ENCODE data around the gene EEF1AKMT1. TPM values are rescaled to one million over a fixed set of nuclear protein-coding genes. Genes with fewer than 3 reads are reported as not detected.

The EEF1AKMT1 gene, protein sequence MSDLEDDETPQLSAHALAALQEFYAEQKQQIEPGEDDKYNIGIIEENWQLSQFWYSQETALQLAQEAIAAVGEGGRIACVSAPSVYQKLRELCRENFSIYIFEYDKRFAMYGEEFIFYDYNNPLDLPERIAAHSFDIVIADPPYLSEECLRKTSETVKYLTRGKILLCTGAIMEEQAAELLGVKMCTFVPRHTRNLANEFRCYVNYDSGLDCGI
- total RNA-seq = 7.6 and 9.8 TPM in 2 replicates
- 17.7 and 18.0 TPM in 2 replicates for polyA plus RNA-seq
- 14.3 and 15.0 TPM in 2 replicates for polyA plus RNA-seq (2012)
- 1.5 TPM in 2 replicates for polyA minus RNA-seq (ENCODE audit: low replicate concordance)

DNA sequence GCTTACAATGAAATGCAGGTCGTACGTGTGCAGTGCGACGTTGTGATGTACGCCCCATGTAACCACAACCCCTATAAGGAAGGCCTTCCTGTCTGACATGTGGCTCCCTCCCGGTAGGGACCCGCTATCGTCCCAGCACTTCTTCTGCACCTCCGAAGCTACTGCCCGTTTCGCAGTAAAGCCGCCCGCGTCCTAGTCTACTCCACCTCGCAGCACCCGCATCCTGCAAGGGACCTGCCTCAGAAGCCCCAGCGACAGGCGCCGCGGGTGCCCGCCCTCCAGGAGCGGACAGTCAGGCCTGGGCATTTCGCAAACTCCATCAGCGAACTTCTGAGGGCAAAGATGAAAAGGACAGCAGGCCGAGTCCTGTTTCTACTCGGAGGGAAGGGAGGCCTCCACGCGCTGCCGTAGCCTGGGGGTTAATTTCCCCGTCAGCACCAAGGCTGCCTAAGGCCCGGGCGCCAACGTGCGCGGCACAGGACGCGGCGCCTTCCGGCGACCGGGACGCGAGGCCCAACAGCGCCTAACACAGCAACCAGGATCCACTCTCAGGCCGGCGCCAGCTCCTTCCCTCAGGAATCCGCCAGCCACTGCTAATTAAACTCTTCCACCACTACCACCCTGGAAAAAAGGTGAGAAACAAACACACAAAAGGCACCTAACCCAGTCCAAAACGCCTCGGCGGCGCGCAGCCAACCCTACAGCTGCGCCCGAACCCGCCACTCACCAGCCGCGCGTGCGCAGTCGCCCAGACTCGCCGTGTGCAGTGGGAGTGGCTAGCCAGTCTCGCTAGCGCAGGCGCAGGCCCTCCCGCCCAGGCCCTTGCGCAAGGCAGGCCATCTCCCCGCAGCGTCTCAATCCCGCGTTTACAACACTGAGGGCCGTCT lies at the start of gene EEF1AKMT1:
Gene EEF1AKMT1 (minus strand): TSS at position 768 of the 887 bp plus-strand sequence. CDS start 16,363 bp downstream, outside the sequence.
- no peaks in the 10 kb centered on the region for H3K27me3 ChIP-seq (ENCODE audit: control insufficient read depth, insufficient read depth, low read length)
- H3K79me2 ChIP-seq (ENCODE audit: control insufficient read depth, insufficient read depth, low read length) = peaks cover 6% of the 10 kb centered on the region
- DNase-seq (ENCODE audit: low read depth in 2 of 2) = peak; percentile 88 to 94
- no peaks in the 10 kb centered on the region for H4K20me1 ChIP-seq (ENCODE audit: control insufficient read depth, extremely low read depth, insufficient read depth, low read length)
- no peaks in the 10 kb centered on the region for H3K4me1 ChIP-seq (ENCODE audit: control insufficient read depth, extremely low read depth, insufficient read depth, low read length)
- TF ChIP-seq, protein P1, sequence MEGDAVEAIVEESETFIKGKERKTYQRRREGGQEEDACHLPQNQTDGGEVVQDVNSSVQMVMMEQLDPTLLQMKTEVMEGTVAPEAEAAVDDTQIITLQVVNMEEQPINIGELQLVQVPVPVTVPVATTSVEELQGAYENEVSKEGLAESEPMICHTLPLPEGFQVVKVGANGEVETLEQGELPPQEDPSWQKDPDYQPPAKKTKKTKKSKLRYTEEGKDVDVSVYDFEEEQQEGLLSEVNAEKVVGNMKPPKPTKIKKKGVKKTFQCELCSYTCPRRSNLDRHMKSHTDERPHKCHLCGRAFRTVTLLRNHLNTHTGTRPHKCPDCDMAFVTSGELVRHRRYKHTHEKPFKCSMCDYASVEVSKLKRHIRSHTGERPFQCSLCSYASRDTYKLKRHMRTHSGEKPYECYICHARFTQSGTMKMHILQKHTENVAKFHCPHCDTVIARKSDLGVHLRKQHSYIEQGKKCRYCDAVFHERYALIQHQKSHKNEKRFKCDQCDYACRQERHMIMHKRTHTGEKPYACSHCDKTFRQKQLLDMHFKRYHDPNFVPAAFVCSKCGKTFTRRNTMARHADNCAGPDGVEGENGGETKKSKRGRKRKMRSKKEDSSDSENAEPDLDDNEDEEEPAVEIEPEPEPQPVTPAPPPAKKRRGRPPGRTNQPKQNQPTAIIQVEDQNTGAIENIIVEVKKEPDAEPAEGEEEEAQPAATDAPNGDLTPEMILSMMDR (conservative IDR thresholded peaks at IDR 0.05 in 1 of 2, IDR thresholded peaks at IDR 0.05 in 1 of 2; ENCODE audit: low read depth in 1 of 2, low read length in 2 of 2) = no peak
- TF ChIP-seq EZH2 (IDR thresholded peaks at IDR 0.05; ENCODE audit: low read length, missing control alignments) = no peak
- peak within 1 kb of the TSS; percentile 57 to 71 (median 66) for H3K4me3 ChIP-seq (replicated peaks in 1 of 4; ENCODE audit: control extremely low read depth in 1 of 4, insufficient read depth in 1 of 4, low read depth in 3 of 4, low read length in 4 of 4)
- peak within 1 kb of the TSS; percentile 92 for H3K27ac ChIP-seq (ENCODE audit: insufficient read depth, low read length)
- H3K4me2 ChIP-seq (ENCODE audit: extremely low read depth, insufficient read depth, low read length) = peak within 1 kb of the TSS; percentile 88
- no peaks in the 10 kb centered on the region for H3K9me3 ChIP-seq (ENCODE audit: control insufficient read depth, insufficient read depth, low read depth, low read length)
- no peaks in the 10 kb centered on the region for H3K36me3 ChIP-seq (ENCODE audit: control insufficient read depth, insufficient read depth, low read length)
- H2AFZ ChIP-seq (ENCODE audit: low read length) = peak within 1 kb of the TSS; percentile 84
- peak within 1 kb of the TSS; percentile 93 for H3K9ac ChIP-seq (ENCODE audit: insufficient read depth, low read length)

DNA sequence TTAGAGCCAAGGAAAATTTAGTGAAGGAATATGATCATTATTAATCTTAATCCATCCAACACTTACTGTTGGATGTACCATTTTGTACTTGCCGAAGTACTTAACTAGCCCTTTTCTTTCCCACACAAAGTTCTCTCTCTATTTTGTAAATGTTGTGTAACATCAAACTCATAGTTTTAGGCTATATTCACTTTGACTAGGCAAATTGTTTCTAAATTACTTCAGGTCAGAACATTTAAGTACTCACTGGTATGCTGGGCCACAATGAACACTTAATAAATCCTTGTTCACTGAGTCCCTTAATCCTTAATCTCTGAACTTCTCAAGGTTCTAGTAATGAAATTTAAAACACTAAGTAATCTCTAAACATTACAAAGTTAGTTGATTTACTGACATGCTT lies 49.3 kb upstream of the EEF1AKMT1 start:
- no peak overlapping the region for H3K4me2 ChIP-seq (ENCODE audit: extremely low read depth, insufficient read depth, low read length)
- DNase-seq (ENCODE audit: low read depth in 2 of 2) = peak in 1 of 2 donors; percentile 20
- no peak overlapping the region for H2AFZ ChIP-seq (ENCODE audit: low read length)
- no peaks in the 10 kb centered on the region for H4K20me1 ChIP-seq (ENCODE audit: control insufficient read depth, extremely low read depth, insufficient read depth, low read length)
- H3K27ac ChIP-seq (ENCODE audit: insufficient read depth, low read length) = no peak overlapping the region
- no peak overlapping the region for H3K9ac ChIP-seq (ENCODE audit: insufficient read depth, low read length)
- no peaks in the 10 kb centered on the region for H3K27me3 ChIP-seq (ENCODE audit: control insufficient read depth, insufficient read depth, low read length)
- H3K79me2 ChIP-seq (ENCODE audit: control insufficient read depth, insufficient read depth, low read length) = no peaks in the 10 kb centered on the region
- H3K4me1 ChIP-seq (ENCODE audit: control insufficient read depth, extremely low read depth, insufficient read depth, low read length) = peaks cover 4% of the 10 kb centered on the region
- no peak overlapping the region for H3K4me3 ChIP-seq (replicated peaks in 1 of 4; ENCODE audit: control extremely low read depth in 1 of 4, insufficient read depth in 1 of 4, low read depth in 3 of 4, low read length in 4 of 4)
- H3K36me3 ChIP-seq (ENCODE audit: control insufficient read depth, insufficient read depth, low read length) = no peaks in the 10 kb centered on the region
- TF ChIP-seq EZH2 (IDR thresholded peaks at IDR 0.05; ENCODE audit: low read length, missing control alignments) = no peak
- TF ChIP-seq, protein P1 (conservative IDR thresholded peaks at IDR 0.05 in 1 of 2, IDR thresholded peaks at IDR 0.05 in 1 of 2; ENCODE audit: low read depth in 1 of 2, low read length in 2 of 2) = no peak
- no peaks in the 10 kb centered on the region for H3K9me3 ChIP-seq (ENCODE audit: control insufficient read depth, insufficient read depth, low read depth, low read length)

GRCh38 chr13:20822406-20822805 lies 48.6 kb upstream of the EEF1AKMT1 start:
- Histone ChIP-seq H3K36me3 (ENCODE audit: control insufficient read depth, insufficient read depth, low read length) (no peaks in the 10 kb centered on the region), H2AFZ (ENCODE audit: low read length) (no peak overlapping the region), H3K27ac (ENCODE audit: insufficient read depth, low read length) (no peak overlapping the region), H3K4me1 (ENCODE audit: control insufficient read depth, extremely low read depth, insufficient read depth, low read length) (peaks cover 4% of the 10 kb centered on the region), H3K9ac (ENCODE audit: insufficient read depth, low read length) (no peak overlapping the region), H3K27me3 (ENCODE audit: control insufficient read depth, insufficient read depth, low read length) (no peaks in the 10 kb centered on the region), H4K20me1 (ENCODE audit: control insufficient read depth, extremely low read depth, insufficient read depth, low read length) (no peaks in the 10 kb centered on the region), H3K79me2 (ENCODE audit: control insufficient read depth, insufficient read depth, low read length) (no peaks in the 10 kb centered on the region), H3K4me2 (ENCODE audit: extremely low read depth, insufficient read depth, low read length) (no peak overlapping the region), H3K4me3 (replicated peaks in 1 of 4; ENCODE audit: control extremely low read depth in 1 of 4, insufficient read depth in 1 of 4, low read depth in 3 of 4, low read length in 4 of 4) (no peak overlapping the region), H3K9me3 (ENCODE audit: control insufficient read depth, insufficient read depth, low read depth, low read length) (no peaks in the 10 kb centered on the region)
- no peak for TF ChIP-seq EZH2 (IDR thresholded peaks at IDR 0.05; ENCODE audit: low read length, missing control alignments)
- TF ChIP-seq, protein P1 (conservative IDR thresholded peaks at IDR 0.05 in 1 of 2, IDR thresholded peaks at IDR 0.05 in 1 of 2; ENCODE audit: low read depth in 1 of 2, low read length in 2 of 2) = no peak
- no peak for DNase-seq (ENCODE audit: low read depth in 2 of 2)

All from fibroblast of lung (primary cell).